ENCODE results near the gene GIMAP7. TPM values are rescaled to one million over a fixed set of nuclear protein-coding genes. Genes with fewer than 3 reads are reported as not detected.

Gene GIMAP7
- not detected in 2 replicates for total RNA-seq

DNA sequence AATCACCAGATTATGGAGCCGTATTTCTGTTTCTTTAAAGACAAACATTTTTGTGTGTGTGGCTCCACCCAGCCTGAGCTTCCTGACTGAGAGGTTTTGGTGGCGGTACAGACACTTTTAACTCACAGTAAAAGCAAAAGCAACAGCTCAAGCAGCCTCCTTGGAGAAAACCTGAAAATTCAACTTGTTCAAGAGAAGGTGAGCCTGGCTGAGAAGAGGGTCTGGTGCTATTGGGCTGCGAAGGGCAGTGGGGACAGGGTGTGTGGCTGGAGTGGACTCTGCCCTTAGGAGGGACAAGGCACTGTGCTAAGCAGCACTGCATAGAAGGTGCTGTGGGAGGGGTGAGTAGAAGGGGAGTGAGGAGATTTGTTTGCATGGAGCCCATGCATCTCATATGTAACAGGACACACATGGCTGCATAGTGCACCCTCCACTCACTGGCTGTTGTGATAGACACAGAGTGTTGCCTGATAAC lies at the start of gene GIMAP7:
TSS of gene GIMAP7 (plus strand) at position 125 of the 475 bp plus-strand sequence. CDS start 5,103 bp downstream, outside the sequence.

DNA sequence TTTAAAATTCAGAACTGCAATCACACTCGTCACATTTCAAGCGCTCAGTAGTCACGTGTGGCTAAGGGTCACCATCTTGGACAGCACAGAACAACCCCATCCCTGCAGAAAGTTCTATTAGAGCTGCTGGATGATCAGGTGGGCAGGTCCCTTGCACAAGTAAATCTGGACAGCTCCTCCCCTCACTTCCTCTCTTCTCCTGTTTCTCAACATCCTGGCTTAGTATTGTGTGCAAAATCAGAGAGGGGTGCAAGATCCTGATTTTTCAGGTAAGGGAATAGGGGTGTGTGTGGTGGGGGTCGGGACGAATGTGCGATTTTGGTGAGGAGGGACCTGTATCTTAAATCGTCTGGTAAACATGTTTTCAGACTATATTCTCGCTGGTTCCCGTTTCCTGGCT lies 52.5 kb downstream of the GIMAP7 start, which contains the start of gene GIMAP4:
TSS of gene GIMAP4 (plus strand) at position 222 of the 400 bp plus-strand sequence. CDS start 2,512 bp downstream, outside the sequence.

Other genes with a start within 250 kb of the GIMAP7 start
- gene LRRC61, start 191.5 kb upstream of the GIMAP7 start, total RNA-seq = 1.7 and 3.9 TPM in 2 replicates
- 4.6 TPM in 1 of 2 replicates, not detected in the other for gene ACTR3C, start 191.3 kb upstream of the GIMAP7 start, total RNA-seq
- gene RARRES2, start 173.2 kb upstream of the GIMAP7 start, total RNA-seq = 0.86 and 4.8 TPM in 2 replicates
- 64.2 and 73.5 TPM in 2 replicates for gene REPIN1, start 146.1 kb upstream of the GIMAP7 start, total RNA-seq
- gene ZNF775, start 135.5 kb upstream of the GIMAP7 start, total RNA-seq = 5.7 and 13.3 TPM in 2 replicates
- not detected in 2 replicates for gene GIMAP8, start 64.2 kb upstream of the GIMAP7 start, total RNA-seq
- not detected in 2 replicates for gene GIMAP4, start 52.5 kb downstream of the GIMAP7 start, total RNA-seq
- gene GIMAP6, start 117.5 kb downstream of the GIMAP7 start, total RNA-seq = not detected in 2 replicates
- gene GIMAP2, start 170.8 kb downstream of the GIMAP7 start, total RNA-seq = 1.2 TPM in 1 of 2 replicates, not detected in the other
- gene GIMAP1, start 201.7 kb downstream of the GIMAP7 start, total RNA-seq = not detected in 2 replicates
- not detected in 2 replicates for gene GIMAP5, start 222.5 kb downstream of the GIMAP7 start, total RNA-seq